ENCODE data around the gene RBMS3. TPM values are rescaled to one million over a fixed set of nuclear protein-coding genes. Genes with fewer than 3 reads are reported as not detected.

The RBMS3 gene
- total and polyA plus RNA-seq, 2 donors (not counting 1 experiment from before 2014, with no cell fraction given): 26.9 to 68.4 TPM

DNA sequence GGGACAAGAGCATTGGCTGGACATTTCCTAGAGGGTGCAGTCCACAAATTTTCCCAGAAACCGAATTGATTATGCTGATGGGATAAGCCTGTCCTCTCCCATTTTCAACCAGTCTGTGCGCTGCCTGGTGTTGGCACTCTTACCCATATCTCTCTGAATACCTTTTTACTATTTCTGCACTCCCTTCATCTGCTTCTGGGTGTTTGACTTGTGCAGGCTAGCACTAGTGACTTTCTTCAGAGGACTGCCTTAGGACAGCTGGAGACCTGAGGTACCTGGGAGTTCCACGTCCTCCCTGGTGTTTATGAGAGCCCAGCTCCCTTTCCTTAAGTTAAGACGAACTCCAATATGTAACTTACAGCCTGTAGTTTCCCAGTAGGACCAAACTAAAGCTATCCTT is 50.2 kb downstream of the RBMS3 start:
- no peak for TF ChIP-seq EZH2 (IDR thresholded peaks at IDR 0.05; ENCODE audit: low read length, missing control alignments)
- TF ChIP-seq, protein P1, sequence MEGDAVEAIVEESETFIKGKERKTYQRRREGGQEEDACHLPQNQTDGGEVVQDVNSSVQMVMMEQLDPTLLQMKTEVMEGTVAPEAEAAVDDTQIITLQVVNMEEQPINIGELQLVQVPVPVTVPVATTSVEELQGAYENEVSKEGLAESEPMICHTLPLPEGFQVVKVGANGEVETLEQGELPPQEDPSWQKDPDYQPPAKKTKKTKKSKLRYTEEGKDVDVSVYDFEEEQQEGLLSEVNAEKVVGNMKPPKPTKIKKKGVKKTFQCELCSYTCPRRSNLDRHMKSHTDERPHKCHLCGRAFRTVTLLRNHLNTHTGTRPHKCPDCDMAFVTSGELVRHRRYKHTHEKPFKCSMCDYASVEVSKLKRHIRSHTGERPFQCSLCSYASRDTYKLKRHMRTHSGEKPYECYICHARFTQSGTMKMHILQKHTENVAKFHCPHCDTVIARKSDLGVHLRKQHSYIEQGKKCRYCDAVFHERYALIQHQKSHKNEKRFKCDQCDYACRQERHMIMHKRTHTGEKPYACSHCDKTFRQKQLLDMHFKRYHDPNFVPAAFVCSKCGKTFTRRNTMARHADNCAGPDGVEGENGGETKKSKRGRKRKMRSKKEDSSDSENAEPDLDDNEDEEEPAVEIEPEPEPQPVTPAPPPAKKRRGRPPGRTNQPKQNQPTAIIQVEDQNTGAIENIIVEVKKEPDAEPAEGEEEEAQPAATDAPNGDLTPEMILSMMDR (conservative IDR thresholded peaks at IDR 0.05 in 1 of 2, IDR thresholded peaks at IDR 0.05 in 1 of 2; ENCODE audit: low read depth in 1 of 2, low read length in 2 of 2): no peak
- H2AFZ ChIP-seq (ENCODE audit: low read length): no peak overlapping the region
- no peaks in the 10 kb centered on the region for H4K20me1 ChIP-seq (ENCODE audit: control insufficient read depth, extremely low read depth, insufficient read depth, low read length)
- H3K36me3 ChIP-seq (ENCODE audit: control insufficient read depth, insufficient read depth, low read length): no peaks in the 10 kb centered on the region
- H3K9me3 ChIP-seq (ENCODE audit: control insufficient read depth, insufficient read depth, low read depth, low read length): no peaks in the 10 kb centered on the region
- H3K9ac ChIP-seq (ENCODE audit: insufficient read depth, low read length): no peak overlapping the region
- DNase-seq (ENCODE audit: low read depth in 2 of 2): no peak
- H3K4me1 ChIP-seq (ENCODE audit: control insufficient read depth, extremely low read depth, insufficient read depth, low read length): peaks cover 12% of the 10 kb centered on the region
- peaks cover 51% of the 10 kb centered on the region for H3K79me2 ChIP-seq (ENCODE audit: control insufficient read depth, insufficient read depth, low read length)
- no peaks in the 10 kb centered on the region for H3K27me3 ChIP-seq (ENCODE audit: control insufficient read depth, insufficient read depth, low read length)
- H3K4me3 ChIP-seq (replicated peaks in 1 of 4; ENCODE audit: control extremely low read depth in 1 of 4, insufficient read depth in 1 of 4, low read depth in 3 of 4, low read length in 4 of 4): no peak overlapping the region
- no peak overlapping the region for H3K4me2 ChIP-seq (ENCODE audit: extremely low read depth, insufficient read depth, low read length)
- no peak overlapping the region for H3K27ac ChIP-seq (ENCODE audit: insufficient read depth, low read length)

DNA sequence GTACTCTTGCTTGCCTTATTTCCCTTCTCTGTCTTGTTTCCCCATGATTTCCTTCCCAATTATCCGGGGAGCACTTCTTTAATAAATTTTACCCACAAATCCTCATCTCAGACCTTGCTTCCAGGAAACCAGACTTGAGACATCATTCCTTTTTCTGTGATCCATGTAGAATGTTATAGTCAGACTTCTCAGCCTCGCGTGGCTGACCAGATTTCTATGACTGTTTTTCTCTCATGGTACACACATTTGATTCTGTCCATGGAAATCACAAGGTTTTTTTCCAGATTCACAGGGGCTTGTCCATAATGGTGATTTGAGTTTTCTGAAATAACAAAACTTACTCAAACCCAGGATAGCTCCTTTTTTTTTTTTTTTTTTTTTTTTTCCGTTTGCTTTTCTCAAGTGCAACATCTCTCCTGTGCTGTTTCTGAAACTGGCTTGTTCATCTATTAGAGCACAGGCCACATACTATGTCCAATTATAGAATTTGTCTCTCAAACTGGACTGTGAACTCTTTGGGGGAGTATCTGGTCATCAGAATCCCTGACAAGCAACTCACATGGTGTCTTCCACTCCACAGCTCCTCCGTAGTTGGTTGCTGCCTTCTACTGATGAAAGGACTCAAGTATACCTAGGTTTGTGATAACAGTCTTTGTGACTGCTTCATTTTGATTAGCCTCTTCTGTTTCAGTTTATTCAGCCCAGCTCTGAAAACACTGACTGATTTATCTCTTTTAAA is 50.8 kb downstream of the RBMS3 start:
- Histone ChIP-seq H3K9me3 (ENCODE audit: control insufficient read depth, insufficient read depth, low read depth, low read length) (no peaks in the 10 kb centered on the region), H4K20me1 (ENCODE audit: control insufficient read depth, extremely low read depth, insufficient read depth, low read length) (no peaks in the 10 kb centered on the region), H3K4me1 (ENCODE audit: control insufficient read depth, extremely low read depth, insufficient read depth, low read length) (peaks cover 12% of the 10 kb centered on the region), H2AFZ (ENCODE audit: low read length) (no peak overlapping the region), H3K79me2 (ENCODE audit: control insufficient read depth, insufficient read depth, low read length) (peaks cover 53% of the 10 kb centered on the region), H3K4me3 (replicated peaks in 1 of 4; ENCODE audit: control extremely low read depth in 1 of 4, insufficient read depth in 1 of 4, low read depth in 3 of 4, low read length in 4 of 4) (no peak overlapping the region), H3K27me3 (ENCODE audit: control insufficient read depth, insufficient read depth, low read length) (no peaks in the 10 kb centered on the region), H3K36me3 (ENCODE audit: control insufficient read depth, insufficient read depth, low read length) (no peaks in the 10 kb centered on the region), H3K27ac (ENCODE audit: insufficient read depth, low read length) (no peak overlapping the region), H3K9ac (ENCODE audit: insufficient read depth, low read length) (no peak overlapping the region), H3K4me2 (ENCODE audit: extremely low read depth, insufficient read depth, low read length) (peak overlapping the region; percentile 38)
- no peak for DNase-seq (ENCODE audit: low read depth in 2 of 2)
- TF ChIP-seq EZH2 (IDR thresholded peaks at IDR 0.05; ENCODE audit: low read length, missing control alignments): no peak
- TF ChIP-seq, protein P1 (conservative IDR thresholded peaks at IDR 0.05 in 1 of 2, IDR thresholded peaks at IDR 0.05 in 1 of 2; ENCODE audit: low read depth in 1 of 2, low read length in 2 of 2): no peak

DNA sequence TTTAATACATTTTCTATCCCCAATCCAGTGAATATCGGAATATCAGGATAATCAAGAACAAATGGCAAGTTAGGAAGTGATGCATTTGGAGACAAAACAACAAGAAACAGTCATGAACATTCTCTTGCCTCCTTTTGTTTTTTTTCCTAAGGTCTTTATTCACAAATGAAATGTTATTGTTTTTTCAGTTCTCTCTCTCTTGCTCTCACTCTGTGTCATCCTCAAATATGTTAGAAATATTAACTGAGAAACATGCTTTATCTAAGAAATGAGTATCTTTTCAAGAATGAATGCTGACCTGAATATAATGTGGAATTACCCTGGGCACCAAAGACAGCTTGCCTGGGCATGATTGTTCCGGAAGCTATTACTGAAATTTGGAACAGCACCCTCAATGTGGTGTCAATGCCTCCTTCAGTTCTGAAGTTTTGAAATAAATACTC is 51.3 kb downstream of the RBMS3 start:
- H3K9ac ChIP-seq (ENCODE audit: insufficient read depth, low read length): no peak overlapping the region
- peak overlapping the region; percentile 4 for H3K4me2 ChIP-seq (ENCODE audit: extremely low read depth, insufficient read depth, low read length)

More for the DNA sequence above, 51.3 kb downstream of the RBMS3 start:
- H3K27ac ChIP-seq (ENCODE audit: insufficient read depth, low read length): peak overlapping the region; percentile 28
- peaks cover 12% of the 10 kb centered on the region for H3K4me1 ChIP-seq (ENCODE audit: control insufficient read depth, extremely low read depth, insufficient read depth, low read length)
- no peaks in the 10 kb centered on the region for H3K9me3 ChIP-seq (ENCODE audit: control insufficient read depth, insufficient read depth, low read depth, low read length)
- no peaks in the 10 kb centered on the region for H3K27me3 ChIP-seq (ENCODE audit: control insufficient read depth, insufficient read depth, low read length)
- H3K79me2 ChIP-seq (ENCODE audit: control insufficient read depth, insufficient read depth, low read length): peaks cover 57% of the 10 kb centered on the region
- DNase-seq (ENCODE audit: low read depth in 2 of 2): no peak
- no peaks in the 10 kb centered on the region for H4K20me1 ChIP-seq (ENCODE audit: control insufficient read depth, extremely low read depth, insufficient read depth, low read length)
- no peak overlapping the region for H3K4me3 ChIP-seq (replicated peaks in 1 of 4; ENCODE audit: control extremely low read depth in 1 of 4, insufficient read depth in 1 of 4, low read depth in 3 of 4, low read length in 4 of 4)
- no peaks in the 10 kb centered on the region for H3K36me3 ChIP-seq (ENCODE audit: control insufficient read depth, insufficient read depth, low read length)
- TF ChIP-seq, protein P1 (conservative IDR thresholded peaks at IDR 0.05 in 1 of 2, IDR thresholded peaks at IDR 0.05 in 1 of 2; ENCODE audit: low read depth in 1 of 2, low read length in 2 of 2): no peak
- TF ChIP-seq EZH2 (IDR thresholded peaks at IDR 0.05; ENCODE audit: low read length, missing control alignments): no peak
- H2AFZ ChIP-seq (ENCODE audit: low read length): no peak overlapping the region
